GM18499 (cell line): ENCODE data around the gene SPI1.
A peak's percentile ranks its signal among the peaks of the same experiment; 100 is the strongest.

Source experiments
- ATAC-seq: cut with Tn5 transposase; IDR thresholded peaks from one replicate; pipeline ENCODE4 v1.9.1; 2021; ENCODE audit warnings: moderate number of reproducible peaks; ENCODE audit not compliant: insufficient read depth, unreplicated experiment

Gene SPI1

DNA sequence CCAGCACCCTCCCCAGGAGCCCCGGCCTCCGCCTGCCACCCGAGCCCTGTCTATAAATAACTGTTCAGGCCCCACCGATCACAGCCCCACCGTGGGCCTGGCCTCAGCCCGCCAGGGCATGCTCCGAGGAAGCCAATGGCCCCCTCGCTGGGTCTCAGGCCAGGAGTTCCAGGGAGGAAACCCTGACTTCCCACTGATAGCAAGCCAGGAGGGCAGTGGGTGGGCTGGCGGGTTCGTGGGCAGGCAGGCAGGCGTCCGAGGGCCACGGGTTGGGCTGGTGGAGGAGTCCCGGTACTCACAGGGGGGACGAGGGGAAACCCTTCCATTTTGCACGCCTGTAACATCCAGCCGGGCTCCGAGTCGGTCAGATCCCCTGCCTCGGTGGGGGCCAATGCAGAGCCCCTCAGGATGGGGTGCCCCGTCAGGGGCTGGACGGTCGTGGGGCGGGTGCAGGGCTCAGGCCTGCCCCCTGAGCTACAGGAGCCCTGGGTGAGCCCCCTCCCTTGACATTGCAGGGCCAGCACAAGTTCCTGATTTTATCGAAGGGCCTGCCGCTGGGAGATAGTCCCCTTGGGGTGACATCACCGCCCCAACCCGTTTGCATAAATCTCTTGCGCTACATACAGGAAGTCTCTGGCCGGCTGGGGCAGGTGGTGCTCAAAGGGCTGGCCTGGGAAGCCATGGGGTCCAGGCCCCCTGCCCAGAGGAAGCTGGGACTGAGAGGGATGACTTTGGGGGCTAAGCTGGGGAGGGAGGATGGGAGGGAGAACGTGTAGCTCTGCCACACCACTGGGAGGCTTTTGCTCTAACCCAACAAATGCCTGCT is at the start of gene SPI1:
Gene SPI1, minus strand, starts transcription at position 538 of the 826 bp plus-strand sequence. Its CDS starts 194 bp downstream, at position 344.
- ATAC-seq, result peak; percentile 69

DNA sequence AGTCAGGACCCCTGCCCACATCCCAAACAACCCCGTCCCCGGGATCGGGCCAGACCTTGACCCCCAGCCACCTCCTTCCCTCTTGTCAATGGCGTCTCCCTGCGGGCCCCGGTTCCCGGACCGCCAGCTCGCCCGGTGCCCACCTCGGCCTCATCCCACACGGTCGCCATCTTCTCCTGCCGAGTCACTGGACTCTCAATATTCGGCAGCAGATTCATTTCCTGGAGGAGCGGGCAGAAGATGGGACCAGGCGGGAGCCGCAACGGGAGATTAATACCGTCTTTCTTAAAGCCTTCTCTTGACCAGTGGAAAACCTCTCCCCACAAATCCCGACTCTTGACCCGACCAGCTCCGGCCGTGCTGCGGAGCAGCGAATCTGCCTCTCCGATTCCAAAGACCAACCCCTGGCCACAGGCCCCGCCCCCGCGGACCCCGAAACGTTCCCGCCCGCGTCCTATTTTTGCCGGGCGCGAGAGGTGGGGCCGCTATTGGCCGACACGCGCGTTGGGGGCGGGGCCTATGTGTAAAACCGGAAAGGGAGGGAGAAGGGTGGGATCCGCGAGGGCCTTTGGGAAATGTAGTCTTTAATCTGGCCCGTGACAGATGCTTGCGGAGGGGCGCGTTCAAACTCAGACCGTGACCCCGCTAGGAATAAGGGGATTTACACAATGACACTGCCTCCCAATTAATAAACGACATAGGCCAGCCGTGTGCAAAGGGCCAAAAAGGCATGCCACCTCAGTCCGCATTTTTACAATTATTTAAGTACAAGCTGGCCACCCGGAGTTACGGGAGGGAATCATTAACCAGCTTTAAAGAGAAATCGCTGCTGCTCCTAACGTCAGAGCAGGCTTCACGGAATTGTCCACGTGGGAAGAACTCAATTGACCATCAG is 48.0 kb upstream of the SPI1 start, which contains the start of gene PSMC3:
Gene PSMC3, minus strand, starts transcription at position 378 of the 895 bp plus-strand sequence. Its CDS starts 160 bp downstream, at position 218.
- ATAC-seq, result peak; percentile 55

DNA sequence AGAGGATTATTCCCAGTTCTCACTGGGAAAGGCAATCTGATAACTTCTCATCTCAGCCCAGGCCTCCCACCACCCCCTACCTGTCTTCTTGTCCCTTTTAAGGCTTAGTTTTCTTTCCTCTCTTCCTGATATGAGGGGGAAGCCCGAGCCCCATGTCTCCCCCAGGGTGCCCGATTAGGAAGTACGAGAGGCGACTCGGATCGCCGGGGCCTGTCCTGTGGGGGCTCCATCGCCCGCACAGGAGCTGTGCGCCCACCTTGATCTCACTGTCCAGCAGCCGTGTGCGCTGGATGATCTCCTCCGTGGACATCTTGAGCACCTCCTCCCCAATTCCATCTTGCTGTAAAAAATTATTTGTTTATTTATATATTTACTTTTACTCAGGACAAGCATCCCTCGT is 47.3 kb upstream of the SPI1 start:
- no peak for ATAC-seq

DNA sequence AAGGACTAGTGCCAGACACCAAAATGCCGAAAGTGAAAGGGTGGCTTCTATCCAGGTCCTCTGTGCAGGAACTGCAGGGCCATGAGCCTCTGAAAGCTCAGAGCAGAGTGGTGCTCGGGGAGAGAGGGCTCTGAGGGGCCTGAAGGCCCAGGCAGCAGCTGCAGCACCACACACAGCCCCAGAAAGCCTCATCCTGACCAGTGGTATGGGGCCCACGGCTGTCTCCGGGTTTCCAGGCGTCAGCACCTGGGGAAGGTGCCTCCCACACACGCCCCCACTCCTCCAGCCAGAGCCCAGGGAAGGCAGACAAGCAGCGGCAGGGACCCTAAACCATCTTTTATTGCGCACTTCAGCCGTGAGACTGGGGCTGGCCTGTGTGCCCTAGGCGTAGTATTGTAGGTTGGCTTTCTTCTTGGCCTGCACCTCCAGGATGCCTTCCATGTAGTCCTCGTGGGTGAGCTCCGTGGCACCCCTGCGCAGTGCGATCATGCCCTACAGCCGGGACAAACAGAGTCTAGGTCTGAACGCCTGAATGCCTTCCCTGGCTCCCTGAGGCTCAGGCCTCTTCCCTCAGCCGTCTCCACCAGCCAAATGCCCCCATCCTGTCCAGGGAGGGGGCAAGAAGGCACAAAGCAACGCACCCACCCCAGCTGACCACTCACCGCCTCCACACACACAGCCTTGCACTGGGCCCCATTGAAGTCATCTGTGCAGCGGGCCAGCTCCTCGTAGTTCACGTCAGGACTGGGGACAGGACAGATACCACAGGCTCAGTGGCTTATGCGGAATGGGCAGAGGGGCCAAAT is 40.3 kb upstream of the SPI1 start:
- ATAC-seq, result no peak

DNA sequence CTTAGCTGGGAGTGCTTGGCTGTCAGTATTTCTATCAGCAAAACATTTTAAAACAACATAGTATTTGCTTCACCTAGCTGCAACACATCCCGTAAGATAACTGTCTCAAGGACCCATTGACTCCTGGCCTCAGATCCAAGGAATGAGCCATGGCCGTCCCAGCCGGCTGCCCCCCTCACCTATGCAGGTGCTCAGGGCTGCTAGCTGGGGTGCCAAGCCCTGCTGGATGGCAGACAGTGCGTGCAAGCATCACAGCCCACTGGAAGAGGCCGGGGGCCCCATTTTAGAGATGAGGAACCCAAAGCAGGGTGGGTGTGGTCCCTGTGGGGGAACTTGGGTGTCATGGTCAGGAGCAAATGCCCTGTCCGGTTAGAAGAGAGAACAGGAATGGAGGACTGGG is 39.4 kb upstream of the SPI1 start:
- ATAC-seq, result no peak

DNA sequence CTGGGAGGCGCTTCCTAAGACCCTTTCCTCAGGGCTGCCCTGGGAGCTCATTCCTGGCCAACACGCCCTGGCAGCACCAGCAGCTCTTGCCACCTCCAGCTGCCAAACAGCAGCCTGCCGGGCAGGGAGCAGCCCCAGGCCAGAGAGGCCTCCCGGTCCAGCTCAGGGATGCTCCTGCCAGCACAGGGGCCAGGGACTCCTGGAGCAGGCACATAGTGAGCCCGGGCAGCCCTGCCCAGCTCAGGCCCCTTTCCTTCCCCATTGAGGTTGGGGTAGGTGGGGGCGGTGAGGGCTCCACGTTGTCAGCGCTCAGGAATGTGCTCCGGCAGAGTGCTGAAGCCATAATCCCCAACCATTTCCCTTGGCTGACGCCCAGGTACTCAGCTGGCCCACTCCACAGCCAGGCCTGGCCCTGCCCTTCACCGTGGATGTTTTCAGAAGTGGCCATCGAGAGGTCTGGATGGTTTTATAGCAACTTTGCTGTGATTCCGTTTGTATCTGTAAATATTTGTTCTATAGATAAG is 37.7 kb upstream of the SPI1 start:
- ATAC-seq, result no peak

DNA sequence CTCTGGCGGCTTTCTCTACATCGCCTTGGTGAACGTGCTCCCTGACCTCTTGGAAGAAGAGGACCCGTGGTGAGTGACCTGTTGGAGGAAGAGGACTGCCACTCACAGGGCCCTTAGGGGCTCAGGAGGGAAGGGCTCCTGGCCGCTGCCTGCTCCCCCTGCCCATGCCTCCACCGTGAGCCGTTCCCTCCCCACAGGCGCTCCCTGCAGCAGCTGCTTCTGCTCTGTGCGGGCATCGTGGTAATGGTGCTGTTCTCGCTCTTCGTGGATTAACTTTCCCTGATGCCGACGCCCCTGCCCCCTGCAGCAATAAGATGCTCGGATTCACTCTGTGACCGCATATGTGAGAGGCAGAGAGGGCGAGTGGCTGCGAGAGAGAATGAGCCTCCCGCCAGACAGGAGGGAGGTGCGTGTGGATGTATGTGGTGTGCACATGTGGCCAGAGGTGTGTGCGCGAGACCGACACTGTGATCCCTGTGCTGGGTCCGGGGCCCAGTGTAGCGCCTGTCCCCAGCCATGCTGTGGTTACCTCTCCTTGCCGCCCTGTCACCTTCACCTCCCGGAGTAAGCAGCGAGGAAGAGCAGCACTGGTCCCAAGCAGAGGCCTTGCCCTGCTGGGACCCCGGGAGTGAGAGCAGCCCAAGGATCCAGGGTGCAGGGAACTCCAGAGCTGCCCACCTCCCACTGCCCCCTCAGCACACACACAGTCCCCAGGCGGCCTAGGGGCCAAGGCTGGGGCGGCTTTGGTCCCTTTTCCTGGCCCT is 36.9 kb upstream of the SPI1 start:
- no peak for ATAC-seq

DNA sequence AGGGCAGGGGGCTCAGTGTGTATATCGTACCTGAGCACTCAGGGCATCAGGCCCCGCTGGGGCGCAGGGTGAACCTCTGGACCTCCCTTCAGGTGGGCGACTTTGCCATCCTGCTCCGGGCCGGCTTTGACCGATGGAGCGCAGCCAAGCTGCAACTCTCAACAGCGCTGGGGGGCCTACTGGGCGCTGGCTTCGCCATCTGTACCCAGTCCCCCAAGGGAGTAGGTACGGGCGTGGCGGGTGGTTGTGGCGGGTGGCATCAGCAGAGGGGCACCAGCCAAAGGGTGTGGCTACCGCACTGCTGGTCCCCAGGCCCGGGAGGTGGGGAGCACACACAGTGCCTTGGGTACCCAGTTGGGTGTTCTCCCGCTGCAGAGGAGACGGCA is 36.3 kb upstream of the SPI1 start:
- ATAC-seq, result no peak

DNA sequence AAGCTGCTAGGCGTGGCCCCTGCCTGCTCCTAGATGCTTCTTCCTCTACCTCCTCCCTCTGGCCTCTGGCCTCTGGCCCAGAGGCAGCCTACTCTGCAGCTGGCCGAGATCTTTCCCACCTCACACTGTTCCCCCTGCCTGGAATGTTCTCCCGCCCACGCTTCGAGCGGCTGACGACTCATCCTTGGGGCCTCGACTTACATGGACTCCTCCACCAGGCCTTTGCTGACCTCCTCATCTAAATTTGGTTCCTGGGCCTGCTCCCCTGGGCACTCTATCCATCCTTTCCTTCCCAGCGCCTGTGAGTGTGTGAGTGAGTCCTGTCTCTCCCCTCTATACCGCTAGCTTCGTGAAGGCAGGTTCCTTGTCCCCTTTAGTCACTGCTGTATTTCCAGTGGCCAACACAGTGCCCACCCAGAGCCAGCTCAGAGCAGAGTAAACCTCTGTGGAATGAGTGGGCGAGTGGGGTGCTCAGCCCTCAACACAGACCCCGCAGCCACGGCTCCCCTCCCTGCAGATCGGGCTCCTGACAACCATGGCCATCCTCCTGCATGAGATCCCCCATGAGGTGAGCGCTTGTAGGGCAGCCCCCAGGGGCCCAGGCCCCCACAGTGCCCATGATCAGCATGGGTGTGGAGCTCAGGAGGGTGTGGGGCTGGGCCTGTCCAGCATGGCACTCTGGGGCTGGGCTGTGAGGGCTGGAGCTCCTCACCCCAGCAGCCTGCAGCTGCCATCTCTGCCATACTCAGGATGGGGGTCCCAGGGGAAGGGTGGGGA is 35.7 kb upstream of the SPI1 start:
- ATAC-seq, result no peak

DNA sequence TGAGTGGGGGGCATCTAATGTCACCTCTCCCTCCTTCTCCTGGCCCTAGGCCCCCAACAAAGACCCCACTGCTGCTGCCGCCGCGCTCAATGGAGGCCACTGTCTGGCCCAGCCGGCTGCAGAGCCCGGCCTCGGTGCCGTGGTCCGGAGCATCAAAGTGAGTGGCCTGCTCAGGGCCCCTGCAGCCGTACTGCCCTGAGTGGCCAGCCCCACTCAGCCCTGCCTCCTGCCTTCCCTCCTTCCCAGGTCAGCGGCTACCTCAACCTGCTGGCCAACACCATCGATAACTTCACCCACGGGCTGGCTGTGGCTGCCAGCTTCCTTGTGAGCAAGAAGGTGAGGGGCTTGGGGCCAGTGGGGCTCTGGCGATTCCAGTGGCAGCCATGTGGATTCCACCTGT is 35.0 kb upstream of the SPI1 start:
- no peak for ATAC-seq

DNA sequence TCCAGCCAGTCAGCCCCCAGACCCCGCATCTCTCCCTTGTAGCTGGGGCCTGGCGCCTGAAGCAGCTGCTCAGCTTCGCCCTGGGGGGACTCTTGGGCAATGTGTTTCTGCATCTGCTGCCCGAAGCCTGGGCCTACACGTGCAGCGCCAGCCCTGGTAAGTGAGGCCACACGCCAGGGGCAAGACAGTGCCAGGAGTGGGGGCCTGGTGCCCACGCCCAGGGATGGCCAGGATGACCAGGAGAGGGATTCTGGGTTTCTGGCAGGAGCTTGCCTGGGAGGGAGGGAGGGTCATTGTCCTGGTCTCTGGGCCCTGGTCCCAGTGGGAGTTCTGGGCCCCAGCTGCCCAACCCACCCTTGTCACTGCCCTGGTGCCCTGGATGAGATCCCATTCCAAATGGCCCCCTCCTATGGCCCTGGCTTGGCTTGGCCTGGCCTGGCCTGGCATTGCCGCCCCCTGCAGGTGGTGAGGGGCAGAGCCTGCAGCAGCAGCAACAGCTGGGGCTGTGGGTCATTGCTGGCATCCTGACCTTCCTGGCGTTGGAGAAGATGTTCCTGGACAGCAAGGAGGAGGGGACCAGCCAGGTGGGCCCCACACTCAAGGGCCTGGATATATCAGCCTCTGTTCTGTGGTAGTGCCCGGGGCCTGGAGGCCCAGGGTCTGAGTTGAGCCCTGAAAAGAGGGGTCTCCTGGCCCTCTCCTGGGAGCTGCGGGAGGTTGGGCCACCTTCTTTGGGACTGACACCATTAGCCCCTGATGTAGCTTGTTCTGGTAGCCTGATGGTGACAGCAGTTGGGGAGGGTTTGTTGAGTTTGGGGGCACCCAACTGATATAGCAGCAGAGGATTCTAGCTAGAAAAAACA is 33.8 kb upstream of the SPI1 start:
- no peak for ATAC-seq

DNA sequence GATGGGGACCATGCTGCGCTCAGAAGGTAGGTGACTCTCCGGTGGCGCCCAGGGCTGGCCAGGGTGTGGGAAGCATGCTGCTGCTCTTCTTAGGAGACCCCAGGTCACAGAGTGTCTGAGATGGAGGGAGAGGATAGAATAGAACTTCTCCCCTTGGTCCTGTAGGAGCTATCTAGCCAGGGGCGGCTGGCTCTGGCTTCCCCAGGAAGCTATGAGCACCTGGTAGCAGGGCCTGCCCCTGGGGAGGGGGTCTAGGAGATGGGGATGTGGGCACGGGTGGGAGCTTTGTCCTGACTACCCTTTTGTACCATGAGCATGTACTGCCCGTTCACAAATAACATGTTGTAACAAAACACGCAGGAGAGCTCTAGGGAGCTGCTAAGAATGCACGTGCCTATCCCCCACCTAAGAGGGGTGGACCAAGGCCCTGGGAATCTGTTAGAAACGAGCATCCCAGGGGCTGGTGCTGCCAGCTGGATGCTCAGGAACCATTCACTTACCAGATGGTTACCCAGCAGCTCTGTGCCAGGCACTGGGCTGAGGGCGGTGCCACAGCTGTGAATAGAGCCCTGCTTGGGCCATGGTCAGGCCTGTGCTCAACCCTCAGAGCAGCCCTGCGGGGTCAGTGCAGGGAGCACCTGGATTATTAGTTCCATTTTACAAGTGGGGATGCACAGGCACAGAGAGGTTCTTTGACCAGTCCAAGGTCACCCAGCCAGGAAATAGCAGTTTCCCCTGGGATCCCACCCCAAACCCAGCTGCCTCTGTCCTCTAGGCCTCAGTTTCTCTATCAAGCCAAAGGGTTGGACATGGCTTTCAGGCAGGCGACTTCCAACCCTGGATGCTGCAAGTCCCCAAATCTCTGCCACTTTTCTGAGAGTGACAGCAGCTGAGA is 32.3 kb upstream of the SPI1 start:
- no peak for ATAC-seq

DNA sequence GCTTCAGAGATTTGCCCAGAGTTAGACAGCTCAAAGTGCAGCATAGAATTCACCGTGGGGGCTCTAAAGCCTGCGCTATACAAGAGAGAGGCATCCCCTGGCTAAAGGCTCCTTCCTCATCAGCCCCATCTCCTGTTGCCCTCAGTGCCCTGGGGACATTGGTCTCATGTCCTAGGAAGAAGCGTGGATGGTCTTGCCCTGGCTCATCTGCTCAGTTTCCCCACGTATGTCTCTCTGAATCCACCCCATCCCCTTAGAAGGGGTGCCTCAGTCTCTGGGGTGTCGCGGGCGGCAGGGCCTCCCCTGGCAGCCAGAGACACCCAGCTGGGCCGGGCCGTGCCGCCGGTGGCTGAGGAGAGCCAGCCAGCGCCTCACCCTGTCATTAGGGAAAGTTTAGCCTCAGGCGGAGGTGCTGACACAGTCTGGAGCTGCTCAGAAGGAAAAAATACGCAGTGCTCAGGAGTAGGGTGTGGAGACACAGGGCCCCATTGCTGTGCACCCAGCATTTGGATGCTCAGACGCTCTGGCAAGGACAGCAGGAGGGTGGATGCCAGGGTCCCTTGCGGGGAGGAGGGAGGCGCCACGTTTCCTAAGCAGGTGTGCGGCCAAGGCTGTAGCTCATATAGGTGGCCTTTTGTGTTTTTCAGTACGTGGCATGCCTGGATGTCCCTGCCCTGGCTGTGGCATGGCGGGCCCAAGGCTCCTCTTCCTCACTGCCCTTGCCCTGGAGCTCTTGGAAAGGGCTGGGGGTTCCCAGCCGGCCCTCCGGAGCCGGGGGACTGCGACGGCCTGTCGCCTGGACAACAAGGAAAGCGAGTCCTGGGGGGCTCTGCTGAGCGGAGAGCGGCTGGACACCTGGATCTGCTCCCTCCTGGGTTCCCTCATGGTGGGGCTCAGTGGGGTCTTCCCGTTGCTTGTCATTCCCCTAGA is 31.4 kb upstream of the SPI1 start:
- no peak for ATAC-seq

DNA sequence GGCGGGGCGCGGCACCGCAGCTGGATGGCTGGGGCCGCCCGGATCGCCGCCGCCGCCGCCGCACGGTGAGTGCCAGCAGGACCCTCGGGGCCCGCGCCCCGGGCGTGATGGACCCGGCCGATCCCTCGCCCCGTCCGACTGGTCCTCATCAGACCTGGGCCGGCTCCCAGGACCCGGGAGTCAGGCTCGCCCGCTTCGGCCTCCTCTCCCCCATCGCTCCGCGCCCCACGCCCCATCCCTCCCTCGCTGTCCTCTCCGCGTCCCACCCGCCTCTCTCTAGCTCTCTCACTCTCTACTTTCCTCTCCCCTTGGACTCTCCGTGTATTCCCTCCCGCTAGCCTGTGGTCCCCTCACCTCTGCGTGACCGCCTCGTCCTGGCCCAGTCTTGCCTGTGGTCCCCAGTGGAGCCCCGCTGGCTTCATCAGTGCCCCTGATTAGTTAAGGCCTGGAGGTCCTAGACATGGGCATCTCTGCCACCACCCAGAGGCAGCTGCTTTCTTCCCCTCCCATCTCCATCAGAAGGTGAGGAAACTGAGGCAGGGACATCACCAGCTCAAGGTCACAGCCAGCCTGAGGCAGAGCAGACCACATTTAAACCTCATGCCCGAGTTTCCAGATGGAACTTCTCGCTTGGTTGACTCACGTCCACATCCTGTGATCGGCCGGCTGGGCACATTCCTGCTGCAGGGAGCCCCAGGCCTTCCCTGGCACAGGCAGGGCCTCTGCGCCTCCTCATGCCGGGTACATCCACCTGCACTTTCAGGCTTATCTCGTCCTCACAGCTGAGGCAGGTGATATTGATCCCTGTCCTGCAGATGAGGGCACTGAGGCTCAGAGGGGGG is 30.5 kb upstream of the SPI1 start:
- peak; percentile 4 for ATAC-seq
